ENCODE results near the gene ATP1B2. TPM values are rescaled to one million over a fixed set of nuclear protein-coding genes. Genes with fewer than 3 reads are reported as not detected.

Gene ATP1B2
- total and polyA plus RNA-seq, 8 donors: 0.68 to 31.3 (median 26.4) TPM

DNA sequence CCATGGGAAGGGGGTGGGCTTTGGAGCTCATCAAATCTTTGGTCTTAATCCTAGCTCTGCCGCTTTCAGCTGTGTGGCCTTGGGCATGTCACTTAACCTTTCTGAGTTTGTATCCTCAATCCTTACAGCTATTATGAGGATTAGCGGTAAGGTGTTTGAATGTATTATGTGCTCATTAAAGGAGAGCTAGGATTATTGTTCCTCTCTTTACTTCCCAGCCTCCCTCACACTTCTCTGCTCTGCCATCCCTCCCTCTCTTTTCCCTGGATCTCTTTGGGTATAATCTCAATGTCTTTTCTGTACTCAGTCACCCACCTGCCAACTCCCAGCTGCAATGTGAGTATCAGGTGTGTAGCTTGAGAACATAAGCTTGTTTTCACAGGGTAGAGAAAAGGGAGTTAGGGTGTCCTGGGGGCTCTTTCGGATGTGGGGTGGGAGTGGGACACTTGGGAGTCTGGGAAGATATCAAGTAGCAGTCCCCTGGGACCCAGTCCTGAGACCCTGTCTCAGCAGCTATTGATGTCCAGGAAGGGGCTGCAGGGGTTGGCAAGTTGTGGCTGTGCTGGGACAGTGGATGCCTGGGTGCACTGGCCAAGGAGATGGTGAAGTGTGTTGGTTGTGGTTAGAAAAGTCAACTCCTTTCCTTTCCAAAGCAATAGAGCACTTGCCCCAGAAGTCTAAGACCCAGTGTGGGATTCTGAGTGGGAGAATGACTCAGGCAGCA is 56.1 kb downstream of the ATP1B2 start:
- Histone ChIP-seq H3K36me3 (peaks cover 0 to 15% of the 10 kb centered on the region in 2 donors), H3K27ac (no peak overlapping the region), H3K4me3 (no peak overlapping the region), H3K4me1 (peaks cover 5 to 18% of the 10 kb centered on the region in 2 donors), H3K27me3 (peaks cover 19 to 79% of the 10 kb centered on the region in 2 donors), H3K9me3 (no peaks in the 10 kb centered on the region)
- DNase-seq: no peak
- intact Hi-C loops (cut with DNase I): no loop called here
- TF ChIP-seq, protein P1, sequence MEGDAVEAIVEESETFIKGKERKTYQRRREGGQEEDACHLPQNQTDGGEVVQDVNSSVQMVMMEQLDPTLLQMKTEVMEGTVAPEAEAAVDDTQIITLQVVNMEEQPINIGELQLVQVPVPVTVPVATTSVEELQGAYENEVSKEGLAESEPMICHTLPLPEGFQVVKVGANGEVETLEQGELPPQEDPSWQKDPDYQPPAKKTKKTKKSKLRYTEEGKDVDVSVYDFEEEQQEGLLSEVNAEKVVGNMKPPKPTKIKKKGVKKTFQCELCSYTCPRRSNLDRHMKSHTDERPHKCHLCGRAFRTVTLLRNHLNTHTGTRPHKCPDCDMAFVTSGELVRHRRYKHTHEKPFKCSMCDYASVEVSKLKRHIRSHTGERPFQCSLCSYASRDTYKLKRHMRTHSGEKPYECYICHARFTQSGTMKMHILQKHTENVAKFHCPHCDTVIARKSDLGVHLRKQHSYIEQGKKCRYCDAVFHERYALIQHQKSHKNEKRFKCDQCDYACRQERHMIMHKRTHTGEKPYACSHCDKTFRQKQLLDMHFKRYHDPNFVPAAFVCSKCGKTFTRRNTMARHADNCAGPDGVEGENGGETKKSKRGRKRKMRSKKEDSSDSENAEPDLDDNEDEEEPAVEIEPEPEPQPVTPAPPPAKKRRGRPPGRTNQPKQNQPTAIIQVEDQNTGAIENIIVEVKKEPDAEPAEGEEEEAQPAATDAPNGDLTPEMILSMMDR (IDR thresholded peaks at IDR 0.05): no peak
- ATAC-seq: no peak

Other genes with a start within 250 kb of the ATP1B2 start
- 10 to 100 TPM; 50.7 to 56.0 TPM for gene TMEM256, start 246.8 kb upstream of the ATP1B2 start, total RNA-seq
- gene TMEM256, start 246.8 kb upstream of the ATP1B2 start, polyA plus RNA-seq (ENCODE audit: insufficient read length in 6 of 6): 10 to 100 TPM; 70.7 to 75.7 (median 72.5) TPM
- gene NLGN2, start 243.1 kb upstream of the ATP1B2 start, total RNA-seq: 10 to 100 TPM; 14.8 to 20.1 TPM
- 10 to 100 TPM; 25.3 to 34.4 (median 30.1) TPM for gene NLGN2, start 243.1 kb upstream of the ATP1B2 start, polyA plus RNA-seq (ENCODE audit: insufficient read length in 6 of 6)
- gene SPEM1, start 230.6 kb upstream of the ATP1B2 start, total RNA-seq: not detected
- gene SPEM1, start 230.6 kb upstream of the ATP1B2 start, polyA plus RNA-seq (ENCODE audit: insufficient read length in 6 of 6): not detected
- not detected for gene SPEM2, start 225.3 kb upstream of the ATP1B2 start, total RNA-seq
- not detected for gene SPEM2, start 225.3 kb upstream of the ATP1B2 start, polyA plus RNA-seq (ENCODE audit: insufficient read length in 6 of 6)
- not detected for gene SPEM3, start 222.1 kb upstream of the ATP1B2 start, total RNA-seq
- gene SPEM3, start 222.1 kb upstream of the ATP1B2 start, polyA plus RNA-seq (ENCODE audit: insufficient read length in 6 of 6): not detected
- gene TMEM102, start 215.5 kb upstream of the ATP1B2 start, total RNA-seq: 1 to 10 TPM; 7.2 to 9.6 TPM
- 1 to 10 TPM; 2.1 to 3.3 (median 2.6) TPM for gene TMEM102, start 215.5 kb upstream of the ATP1B2 start, polyA plus RNA-seq (ENCODE audit: insufficient read length in 6 of 6)
- 1 to 10 TPM in 1 of 2 donors, under 1 TPM in 1; 0.97 to 1.7 TPM for gene FGF11, start 211.4 kb upstream of the ATP1B2 start, total RNA-seq
- 1 to 10 TPM; 1.7 to 2.8 (median 2.3) TPM for gene FGF11, start 211.4 kb upstream of the ATP1B2 start, polyA plus RNA-seq (ENCODE audit: insufficient read length in 6 of 6)
- 10 to 100 TPM; 10.6 to 12.1 TPM for gene CHRNB1, start 205.9 kb upstream of the ATP1B2 start, total RNA-seq
- gene CHRNB1, start 205.9 kb upstream of the ATP1B2 start, polyA plus RNA-seq (ENCODE audit: insufficient read length in 6 of 6): 10 to 100 TPM in 2 of 6 donors, 1 to 10 TPM in 4; 7.0 to 10.3 (median 9.6) TPM
- gene ZBTB4, start 171.3 kb upstream of the ATP1B2 start, total RNA-seq: 10 to 100 TPM; 46.2 to 63.2 TPM
- gene ZBTB4, start 171.3 kb upstream of the ATP1B2 start, polyA plus RNA-seq (ENCODE audit: insufficient read length in 6 of 6): 10 to 100 TPM; 39.7 to 49.7 (median 42.8) TPM
- gene SLC35G6, start 169.5 kb upstream of the ATP1B2 start, total RNA-seq: not detected
- gene SLC35G6, start 169.5 kb upstream of the ATP1B2 start, polyA plus RNA-seq (ENCODE audit: insufficient read length in 6 of 6): under 1 TPM; 0.17 to 0.35 (median 0.35) TPM
- gene POLR2A, start 166.6 kb upstream of the ATP1B2 start, total RNA-seq: 100 to 1,000 TPM in 1 of 2 donors, 10 to 100 TPM in 1; 90.8 to 116 TPM
- 100 to 1,000 TPM in 4 of 6 donors, 10 to 100 TPM in 2; 97.2 to 118 (median 109) TPM for gene POLR2A, start 166.6 kb upstream of the ATP1B2 start, polyA plus RNA-seq (ENCODE audit: insufficient read length in 6 of 6)
- gene TNFSF12, start 101.9 kb upstream of the ATP1B2 start, total RNA-seq: 10 to 100 TPM; 48.5 to 50.5 TPM
- gene TNFSF12, start 101.9 kb upstream of the ATP1B2 start, polyA plus RNA-seq (ENCODE audit: insufficient read length in 6 of 6): 10 to 100 TPM; 23.6 to 30.7 (median 28.4) TPM
- gene TNFSF13, start 92.2 kb upstream of the ATP1B2 start, total RNA-seq: 10 to 100 TPM; 79.2 to 87.4 TPM
- 10 to 100 TPM; 13.5 to 21.9 (median 19.8) TPM for gene TNFSF13, start 92.2 kb upstream of the ATP1B2 start, polyA plus RNA-seq (ENCODE audit: insufficient read length in 6 of 6)
- 10 to 100 TPM; 43.5 to 48.6 TPM for gene SENP3, start 89.0 kb upstream of the ATP1B2 start, total RNA-seq
- 10 to 100 TPM; 61.9 to 72.5 (median 69.5) TPM for gene SENP3, start 89.0 kb upstream of the ATP1B2 start, polyA plus RNA-seq (ENCODE audit: insufficient read length in 6 of 6)
- 100 to 1,000 TPM; 305 to 427 TPM for gene CD68, start 71.3 kb upstream of the ATP1B2 start, total RNA-seq
- 10 to 100 TPM; 23.1 to 35.7 (median 30.5) TPM for gene CD68, start 71.3 kb upstream of the ATP1B2 start, polyA plus RNA-seq (ENCODE audit: insufficient read length in 6 of 6)
- 10 to 100 TPM; 81.4 to 87.5 TPM for gene MPDU1, start 67.1 kb upstream of the ATP1B2 start, total RNA-seq
- 10 to 100 TPM; 77.8 to 96.1 (median 85.8) TPM for gene MPDU1, start 67.1 kb upstream of the ATP1B2 start, polyA plus RNA-seq (ENCODE audit: insufficient read length in 6 of 6)
- gene SOX15, start 60.8 kb upstream of the ATP1B2 start, total RNA-seq: under 1 TPM in 1 of 2 donors, not detected in 1; 0.31 TPM
- 1 to 10 TPM; 1.5 to 2.0 (median 1.9) TPM for gene SOX15, start 60.8 kb upstream of the ATP1B2 start, polyA plus RNA-seq (ENCODE audit: insufficient read length in 6 of 6)
- gene FXR2, start 36.0 kb upstream of the ATP1B2 start, total RNA-seq: 10 to 100 TPM; 30.6 to 34.6 TPM
- 10 to 100 TPM; 35.9 to 47.5 (median 40.5) TPM for gene FXR2, start 36.0 kb upstream of the ATP1B2 start, polyA plus RNA-seq (ENCODE audit: insufficient read length in 6 of 6)
- gene SAT2, start 23.1 kb upstream of the ATP1B2 start, total RNA-seq: 10 to 100 TPM; 59.8 to 77.3 TPM
- gene SAT2, start 23.1 kb upstream of the ATP1B2 start, polyA plus RNA-seq (ENCODE audit: insufficient read length in 6 of 6): 10 to 100 TPM; 78.2 to 95.9 (median 87.2) TPM
- under 1 TPM in 1 of 2 donors, not detected in 1; 0.50 TPM for gene SHBG, start 20.8 kb upstream of the ATP1B2 start, total RNA-seq
- 1 to 10 TPM in 5 of 6 donors, under 1 TPM in 1; 0.72 to 2.2 (median 1.3) TPM for gene SHBG, start 20.8 kb upstream of the ATP1B2 start, polyA plus RNA-seq (ENCODE audit: insufficient read length in 6 of 6)
- 10 to 100 TPM; 50.9 to 54.3 TPM for gene TP53, start 36.6 kb downstream of the ATP1B2 start, total RNA-seq
- 10 to 100 TPM; 77.9 to 90.4 (median 82.3) TPM for gene TP53, start 36.6 kb downstream of the ATP1B2 start, polyA plus RNA-seq (ENCODE audit: insufficient read length in 6 of 6)
- gene WRAP53, start 37.6 kb downstream of the ATP1B2 start, total RNA-seq: 10 to 100 TPM in 1 of 2 donors, 1 to 10 TPM in 1; 9.4 to 10.6 TPM
- 10 to 100 TPM; 13.3 to 16.0 (median 14.0) TPM for gene WRAP53, start 37.6 kb downstream of the ATP1B2 start, polyA plus RNA-seq (ENCODE audit: insufficient read length in 6 of 6)
- 1 to 10 TPM; 1.2 to 3.1 TPM for gene EFNB3, start 54.3 kb downstream of the ATP1B2 start, total RNA-seq
- 10 to 100 TPM; 23.4 to 34.1 (median 32.1) TPM for gene EFNB3, start 54.3 kb downstream of the ATP1B2 start, polyA plus RNA-seq (ENCODE audit: insufficient read length in 6 of 6)
- gene DNAH2, start 66.8 kb downstream of the ATP1B2 start, total RNA-seq: 1 to 10 TPM in 1 of 2 donors, under 1 TPM in 1; 0.67 to 3.4 TPM
- 1 to 10 TPM; 1.2 to 4.5 (median 2.6) TPM for gene DNAH2, start 66.8 kb downstream of the ATP1B2 start, polyA plus RNA-seq (ENCODE audit: insufficient read length in 6 of 6)
- 10 to 100 TPM; 37.6 to 49.2 TPM for gene KDM6B, start 183.3 kb downstream of the ATP1B2 start, total RNA-seq
- 10 to 100 TPM; 20.1 to 30.4 (median 24.4) TPM for gene KDM6B, start 183.3 kb downstream of the ATP1B2 start, polyA plus RNA-seq (ENCODE audit: insufficient read length in 6 of 6)
- 1 to 10 TPM; 5.7 to 6.5 TPM for gene TMEM88, start 204.1 kb downstream of the ATP1B2 start, total RNA-seq
- gene TMEM88, start 204.1 kb downstream of the ATP1B2 start, polyA plus RNA-seq (ENCODE audit: insufficient read length in 6 of 6): 10 to 100 TPM; 10.4 to 25.5 (median 18.3) TPM
- 10 to 100 TPM; 60.5 to 72.6 TPM for gene NAA38, start 206.6 kb downstream of the ATP1B2 start, total RNA-seq
- 10 to 100 TPM; 56.3 to 95.7 (median 76.9) TPM for gene NAA38, start 206.6 kb downstream of the ATP1B2 start, polyA plus RNA-seq (ENCODE audit: insufficient read length in 6 of 6)
- gene CYB5D1, start 207.1 kb downstream of the ATP1B2 start, total RNA-seq: 10 to 100 TPM in 1 of 2 donors, 1 to 10 TPM in 1; 9.8 to 12.3 TPM
- 10 to 100 TPM; 14.6 to 25.8 (median 20.9) TPM for gene CYB5D1, start 207.1 kb downstream of the ATP1B2 start, polyA plus RNA-seq (ENCODE audit: insufficient read length in 6 of 6)
- gene CHD3, start 237.9 kb downstream of the ATP1B2 start, total RNA-seq: 100 to 1,000 TPM in 1 of 2 donors, 10 to 100 TPM in 1; 95.3 to 118 TPM
- gene CHD3, start 237.9 kb downstream of the ATP1B2 start, polyA plus RNA-seq (ENCODE audit: insufficient read length in 6 of 6): 100 to 1,000 TPM; 194 to 222 (median 205) TPM

Measured in left lung (tissue), 10 donors.